ENCODE results near the gene F10.

F10 gene

DNA sequence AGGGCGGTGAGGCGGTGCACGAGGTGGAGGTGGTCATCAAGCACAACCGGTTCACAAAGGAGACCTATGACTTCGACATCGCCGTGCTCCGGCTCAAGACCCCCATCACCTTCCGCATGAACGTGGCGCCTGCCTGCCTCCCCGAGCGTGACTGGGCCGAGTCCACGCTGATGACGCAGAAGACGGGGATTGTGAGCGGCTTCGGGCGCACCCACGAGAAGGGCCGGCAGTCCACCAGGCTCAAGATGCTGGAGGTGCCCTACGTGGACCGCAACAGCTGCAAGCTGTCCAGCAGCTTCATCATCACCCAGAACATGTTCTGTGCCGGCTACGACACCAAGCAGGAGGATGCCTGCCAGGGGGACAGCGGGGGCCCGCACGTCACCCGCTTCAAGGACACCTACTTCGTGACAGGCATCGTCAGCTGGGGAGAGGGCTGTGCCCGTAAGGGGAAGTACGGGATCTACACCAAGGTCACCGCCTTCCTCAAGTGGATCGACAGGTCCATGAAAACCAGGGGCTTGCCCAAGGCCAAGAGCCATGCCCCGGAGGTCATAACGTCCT lies 26.4 kb downstream of the F10 start:
- TF ChIP-seq, protein P1, sequence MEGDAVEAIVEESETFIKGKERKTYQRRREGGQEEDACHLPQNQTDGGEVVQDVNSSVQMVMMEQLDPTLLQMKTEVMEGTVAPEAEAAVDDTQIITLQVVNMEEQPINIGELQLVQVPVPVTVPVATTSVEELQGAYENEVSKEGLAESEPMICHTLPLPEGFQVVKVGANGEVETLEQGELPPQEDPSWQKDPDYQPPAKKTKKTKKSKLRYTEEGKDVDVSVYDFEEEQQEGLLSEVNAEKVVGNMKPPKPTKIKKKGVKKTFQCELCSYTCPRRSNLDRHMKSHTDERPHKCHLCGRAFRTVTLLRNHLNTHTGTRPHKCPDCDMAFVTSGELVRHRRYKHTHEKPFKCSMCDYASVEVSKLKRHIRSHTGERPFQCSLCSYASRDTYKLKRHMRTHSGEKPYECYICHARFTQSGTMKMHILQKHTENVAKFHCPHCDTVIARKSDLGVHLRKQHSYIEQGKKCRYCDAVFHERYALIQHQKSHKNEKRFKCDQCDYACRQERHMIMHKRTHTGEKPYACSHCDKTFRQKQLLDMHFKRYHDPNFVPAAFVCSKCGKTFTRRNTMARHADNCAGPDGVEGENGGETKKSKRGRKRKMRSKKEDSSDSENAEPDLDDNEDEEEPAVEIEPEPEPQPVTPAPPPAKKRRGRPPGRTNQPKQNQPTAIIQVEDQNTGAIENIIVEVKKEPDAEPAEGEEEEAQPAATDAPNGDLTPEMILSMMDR (conservative IDR thresholded peaks at IDR 0.05; ENCODE audit: low read length): no peak
- no peak overlapping the region for H3K4me3 ChIP-seq (ENCODE audit: low read length)
- DNase-seq (ENCODE audit: low read depth): no peak

DNA sequence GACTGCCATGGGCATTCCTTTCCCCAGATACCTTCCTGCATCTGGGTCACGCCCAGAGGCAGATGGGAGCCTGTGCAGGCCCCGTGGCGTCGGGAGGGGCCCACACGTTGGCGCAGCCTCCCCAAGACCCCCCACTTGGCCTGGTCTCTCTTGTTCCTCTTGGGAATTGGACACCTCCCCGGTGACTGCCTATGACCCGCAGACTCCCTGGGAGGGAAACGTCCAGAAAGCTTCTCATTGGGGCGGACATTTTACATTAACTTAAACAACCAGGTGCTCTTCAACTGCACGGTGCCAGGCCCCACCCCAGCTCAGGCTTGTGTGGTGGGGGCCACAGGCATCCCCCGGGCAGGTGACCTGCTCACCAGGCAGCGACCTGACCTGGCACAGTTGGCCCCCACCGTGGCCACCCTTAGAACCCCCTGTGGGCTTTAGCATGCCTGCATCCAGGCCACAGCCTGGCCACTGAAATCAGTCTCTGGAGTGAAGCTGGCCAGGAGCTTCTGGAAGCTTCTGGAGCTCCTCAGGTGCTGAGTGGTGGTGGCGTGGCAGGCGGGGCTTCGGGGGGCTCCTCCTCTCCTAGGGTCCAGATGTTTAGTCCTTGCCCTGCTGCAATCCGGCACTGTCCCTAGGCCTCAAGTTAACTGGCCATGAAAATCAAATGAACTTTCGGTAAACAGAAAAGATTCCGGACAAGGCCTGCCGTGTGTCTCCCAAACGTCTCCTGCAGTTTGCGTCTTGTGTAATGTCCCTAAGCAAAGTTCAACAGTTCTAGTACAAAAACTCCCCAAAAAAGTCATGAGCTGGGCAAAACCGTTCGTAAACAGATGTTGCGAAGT lies 27.3 kb downstream of the F10 start:
- TF ChIP-seq, protein P1 (conservative IDR thresholded peaks at IDR 0.05; ENCODE audit: low read length): no peak
- H3K4me3 ChIP-seq (ENCODE audit: low read length): no peak overlapping the region
- DNase-seq (ENCODE audit: low read depth): no peak

GRCh38 chr13:113150550-113151365 lies 28.2 kb downstream of the F10 start:
- TF ChIP-seq, protein P1 (conservative IDR thresholded peaks at IDR 0.05; ENCODE audit: low read length): no peak
- no peak overlapping the region for H3K4me3 ChIP-seq (ENCODE audit: low read length)
- DNase-seq (ENCODE audit: low read depth): no peak

GRCh38 chr13:113151745-113152690 lies 29.4 kb downstream of the F10 start:
- TF ChIP-seq, protein P1 (conservative IDR thresholded peaks at IDR 0.05; ENCODE audit: low read length): no peak
- H3K4me3 ChIP-seq (ENCODE audit: low read length): no peak overlapping the region
- peak; percentile 71 for DNase-seq (ENCODE audit: low read depth)

DNA sequence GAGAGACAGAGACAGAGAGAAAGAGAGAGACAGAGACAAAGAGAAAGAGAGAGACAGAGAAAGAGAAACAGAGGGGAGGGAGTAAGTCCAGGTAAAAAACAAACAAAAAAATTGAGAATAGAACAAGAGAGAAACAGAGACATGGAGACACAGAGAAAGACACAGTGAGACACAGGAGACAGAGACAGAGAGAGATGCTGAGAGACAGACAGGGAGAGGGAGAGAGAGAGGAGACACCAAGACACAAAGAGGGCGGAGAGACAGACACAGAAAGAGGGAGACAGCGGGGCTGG lies 30.0 kb downstream of the F10 start:
- TF ChIP-seq, protein P1 (conservative IDR thresholded peaks at IDR 0.05; ENCODE audit: low read length): no peak
- DNase-seq (ENCODE audit: low read depth): no peak
- no peak overlapping the region for H3K4me3 ChIP-seq (ENCODE audit: low read length)

GRCh38 chr13:113152984-113153809 lies 30.6 kb downstream of the F10 start:
- no peak for DNase-seq (ENCODE audit: low read depth)

More at GRCh38 chr13:113152984-113153809, 30.6 kb downstream of the F10 start:
- peak overlapping the region; percentile 51 for H3K4me3 ChIP-seq (ENCODE audit: low read length)
- TF ChIP-seq, protein P1 (conservative IDR thresholded peaks at IDR 0.05; ENCODE audit: low read length): no peak

Measured in AG10803 (cell line).